ENCODE results near the gene CHCHD6.

CHCHD6 gene

DNA sequence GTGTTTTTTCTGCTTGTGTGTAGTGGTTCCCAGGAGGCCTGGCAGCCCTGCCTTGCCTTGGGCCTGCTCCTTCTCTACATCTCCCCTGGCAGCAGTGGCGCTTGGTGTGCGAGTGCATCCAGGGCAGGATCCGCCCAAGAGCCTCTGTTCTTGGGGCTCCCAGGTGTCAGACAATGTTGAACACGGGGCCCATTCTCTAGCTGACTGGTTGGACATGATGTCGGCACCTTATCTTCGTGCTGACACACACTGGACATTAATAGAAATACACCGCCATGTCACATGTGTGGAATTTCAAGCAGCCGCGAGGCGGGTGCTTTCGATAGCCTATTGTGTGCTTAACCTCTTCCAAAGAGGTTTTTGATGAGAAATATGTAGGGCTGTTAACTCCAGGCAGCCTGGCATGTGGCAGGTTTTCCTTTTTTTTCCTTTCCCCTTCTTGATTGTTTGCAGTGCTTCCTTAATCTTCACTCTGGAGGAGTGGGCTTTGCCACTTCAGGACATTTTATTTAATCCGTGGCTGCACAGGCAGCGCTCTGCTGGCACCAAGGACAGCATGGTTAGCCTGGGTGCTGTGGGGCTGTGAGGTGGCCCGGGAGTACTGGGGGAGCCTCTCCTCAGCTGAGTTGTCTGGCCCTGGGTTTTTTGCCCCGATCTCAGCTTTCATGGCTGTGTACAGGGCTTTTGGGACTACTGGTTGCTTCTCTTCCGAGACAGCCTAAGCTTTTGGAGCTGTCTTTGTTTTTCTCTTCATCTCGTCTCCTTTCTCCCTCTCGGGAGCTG, 42.5 kb downstream of the CHCHD6 start:
- no peak for DNase-seq

DNA sequence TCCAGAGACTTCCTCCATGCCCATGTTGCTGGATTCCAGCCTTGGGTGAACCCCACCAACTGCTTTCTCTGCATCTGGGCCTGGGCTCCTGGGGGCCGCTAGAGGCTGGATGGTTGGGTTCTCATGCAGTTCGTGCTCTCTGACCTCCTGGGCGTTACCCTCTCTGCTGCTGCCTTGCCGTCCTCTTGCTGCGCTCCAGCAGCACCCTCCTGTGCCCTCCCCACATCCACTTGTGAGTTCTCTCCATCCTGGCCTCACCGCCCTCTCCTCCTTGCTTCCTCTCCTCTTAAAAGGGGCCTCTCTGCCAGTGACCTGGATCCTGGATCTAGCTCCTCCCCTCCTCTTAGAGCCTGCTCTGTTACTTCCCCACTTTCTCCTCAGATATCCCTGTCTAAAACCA, 43.7 kb downstream of the CHCHD6 start:
- no peak for DNase-seq

DNA sequence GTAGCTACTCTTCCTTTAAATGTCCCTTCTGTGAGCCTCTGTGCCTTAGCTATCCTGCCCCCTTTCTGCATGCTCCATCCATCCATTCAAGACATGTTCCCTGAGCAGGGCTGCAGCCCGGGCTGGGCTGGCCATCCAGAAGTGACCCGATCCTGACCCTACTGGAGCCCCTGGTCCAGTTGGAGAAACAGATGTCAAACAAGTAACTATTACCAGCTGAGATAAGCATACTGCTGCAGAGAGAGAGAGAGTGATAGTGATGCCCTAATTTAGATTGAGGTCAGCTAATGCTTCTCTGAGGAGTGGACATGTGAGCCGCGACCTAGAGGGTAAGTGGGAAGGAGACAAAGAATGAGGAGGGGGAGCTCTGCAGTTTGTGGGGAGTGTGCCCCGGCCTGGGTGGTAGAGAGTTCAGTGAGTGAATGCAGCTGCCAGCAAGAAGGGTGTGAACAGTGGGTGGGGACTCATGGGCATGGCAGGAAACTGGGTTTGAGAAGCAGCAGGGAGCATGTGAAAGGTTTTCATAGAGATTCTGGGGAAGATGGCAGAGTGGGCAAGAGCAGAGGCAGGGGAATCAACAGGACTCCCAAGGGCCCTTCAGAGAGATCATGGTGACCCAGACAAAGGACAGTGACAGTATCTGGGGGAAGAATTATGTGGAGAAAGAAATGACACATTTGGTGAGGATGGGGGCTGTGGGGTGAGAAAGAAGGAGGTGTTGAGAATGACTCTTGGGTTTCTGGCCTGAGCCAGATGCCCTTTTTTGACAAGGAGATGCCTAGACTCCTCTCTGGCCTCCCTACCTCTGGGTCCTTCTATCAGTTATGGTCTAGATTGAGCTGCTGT, 44.9 kb downstream of the CHCHD6 start:
- DNase-seq, result no peak

DNA sequence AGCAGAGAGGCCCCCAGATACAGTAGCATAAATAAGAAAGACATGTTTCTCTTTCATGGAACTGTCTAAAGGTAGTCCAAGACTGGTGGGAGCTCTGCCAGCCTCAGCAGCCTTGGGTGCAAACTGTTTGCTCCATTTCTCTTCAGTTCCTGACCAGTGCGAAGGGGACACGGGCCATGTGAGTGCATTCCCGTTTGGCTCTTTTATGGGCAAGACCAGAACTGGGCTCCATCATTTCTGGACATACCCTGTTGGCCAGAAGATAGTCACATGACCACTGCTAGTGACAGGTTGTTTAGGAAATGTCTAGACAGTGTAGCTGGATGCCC, 45.5 kb downstream of the CHCHD6 start:
- DNase-seq, result no peak

DNA sequence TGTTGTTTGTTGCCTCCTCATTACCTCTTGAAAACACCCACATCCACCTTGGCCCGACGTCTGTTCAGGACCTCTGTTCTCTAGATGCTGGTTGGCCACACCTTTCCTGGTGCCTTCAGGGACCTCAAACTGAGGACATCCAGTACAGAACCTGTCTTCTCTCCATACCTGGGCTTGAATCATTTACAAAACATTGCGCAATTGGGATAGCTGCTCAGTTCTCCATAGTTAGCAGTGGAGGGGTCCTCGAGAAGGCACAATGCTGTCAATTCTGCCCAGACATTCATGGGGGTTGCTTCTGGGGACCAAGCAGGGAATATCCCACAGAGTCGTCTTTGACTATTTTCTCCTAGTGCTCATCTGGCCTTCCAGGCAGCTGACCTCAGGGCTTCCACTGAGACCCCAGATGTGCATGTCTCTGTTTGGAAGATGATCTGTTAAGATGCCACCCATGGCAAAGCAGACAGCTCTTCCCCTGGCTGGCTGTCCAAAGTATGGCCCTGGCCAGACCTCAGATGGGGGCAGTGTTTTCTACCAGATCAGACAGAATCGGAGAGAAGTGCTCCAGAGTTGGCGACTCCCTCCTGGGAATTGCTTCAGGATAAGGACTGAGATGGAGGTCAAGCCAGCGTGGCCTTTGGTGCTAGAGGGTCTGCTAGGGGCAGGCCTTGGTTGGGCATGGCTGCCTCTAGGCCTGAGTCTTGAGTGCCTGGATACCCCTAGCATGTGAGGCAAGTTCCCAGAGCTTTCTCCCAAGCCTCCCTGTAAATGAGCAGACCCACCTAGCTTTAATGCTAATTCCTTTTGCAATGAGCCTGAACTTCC, 46.1 kb downstream of the CHCHD6 start:
- no peak for DNase-seq

DNA sequence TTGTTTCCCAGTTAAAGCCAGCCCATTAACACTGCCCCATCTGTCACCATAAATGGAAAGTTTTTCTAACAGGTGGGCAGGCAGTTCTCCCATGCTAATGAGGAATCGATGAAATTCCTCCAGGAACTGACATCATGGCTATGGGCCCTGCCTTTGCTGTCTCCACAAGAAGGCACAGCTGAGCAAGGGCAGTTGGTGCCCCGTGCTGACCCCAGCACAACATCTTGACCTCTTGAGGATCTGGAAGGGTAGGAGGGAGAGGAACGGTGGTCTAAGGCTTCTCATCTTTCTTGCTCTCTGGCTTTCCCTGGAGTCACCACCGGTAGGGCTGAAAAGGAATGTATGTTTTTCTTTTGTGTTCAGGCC, 46.7 kb downstream of the CHCHD6 start:
- no peak for DNase-seq

DNA sequence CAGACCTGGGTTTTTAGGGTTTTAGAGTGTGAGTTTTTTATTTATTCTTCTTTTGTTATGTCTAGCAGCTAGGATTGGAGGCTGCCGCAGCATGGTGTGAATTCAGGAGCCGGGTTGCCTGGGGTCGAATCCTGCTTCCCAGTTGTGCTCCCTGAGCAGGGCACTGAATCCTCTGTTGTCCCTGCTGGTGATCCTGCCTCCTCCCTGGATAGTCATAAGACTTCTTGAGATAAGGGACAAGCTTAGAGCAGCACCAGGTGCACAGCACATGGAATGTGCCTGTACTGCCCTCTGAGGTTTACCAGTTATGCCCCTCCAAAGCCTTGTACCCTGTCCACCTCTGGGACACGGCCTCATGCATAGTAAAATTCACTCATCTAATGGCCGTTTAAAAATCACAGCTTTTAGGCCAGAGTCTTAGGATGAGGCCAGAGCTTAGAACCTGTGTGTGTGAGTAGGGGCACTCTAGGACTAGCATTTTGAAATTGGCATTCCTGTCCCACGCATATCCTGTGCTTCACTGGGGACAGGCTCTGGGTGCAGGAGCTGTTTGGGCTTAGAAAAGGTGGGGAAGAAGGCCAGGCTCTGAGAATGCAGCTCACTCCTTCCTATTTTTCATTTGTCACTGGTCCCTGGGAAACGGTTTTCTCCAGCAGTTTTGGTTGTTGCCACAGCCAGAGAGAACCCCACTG, 47.7 kb downstream of the CHCHD6 start:
- DNase-seq, result no peak

DNA sequence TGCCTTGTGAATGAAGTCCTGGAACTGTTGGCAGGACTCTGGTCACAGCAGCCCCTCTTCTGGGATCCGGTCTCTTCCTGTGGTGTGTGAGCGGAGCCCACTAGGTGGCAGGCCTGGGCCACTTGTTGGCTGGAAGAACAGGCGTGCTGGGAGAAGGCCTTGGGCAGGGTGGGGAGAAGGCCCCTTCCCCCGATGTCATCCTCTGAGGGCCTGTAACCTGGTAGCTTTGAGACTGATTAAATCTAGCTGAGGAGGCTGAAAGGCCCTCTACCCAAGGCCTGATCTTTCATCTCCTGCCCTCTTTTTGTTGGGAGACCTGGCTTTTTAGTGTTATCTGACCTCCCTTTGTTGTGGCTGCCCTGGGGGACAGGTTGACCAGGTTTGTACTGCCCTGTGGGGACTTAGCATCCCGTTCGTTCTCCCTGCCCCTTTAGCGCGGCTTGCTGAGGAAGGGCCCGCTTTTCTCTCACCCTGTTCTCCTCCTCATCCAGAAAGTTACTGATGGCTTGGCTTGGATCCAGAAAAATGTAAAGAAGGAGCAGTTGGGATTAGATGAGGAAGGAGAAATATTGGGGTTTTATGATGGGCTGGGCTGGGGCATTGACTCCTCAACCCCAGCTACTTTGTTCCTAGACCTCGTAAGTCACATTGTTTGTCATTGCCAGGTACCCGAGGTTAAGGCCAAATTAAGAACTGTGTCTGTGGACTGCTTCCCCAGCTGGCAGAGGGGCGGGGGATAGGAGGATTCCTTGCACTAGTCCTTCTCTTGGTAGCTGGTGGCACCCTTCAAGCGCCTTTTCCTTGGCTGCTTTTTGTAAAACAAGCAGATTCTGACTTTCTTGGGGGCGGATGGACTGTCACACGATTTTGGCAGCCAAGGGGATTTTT, 48.5 kb downstream of the CHCHD6 start:
- peak; percentile 38 for DNase-seq

DNA sequence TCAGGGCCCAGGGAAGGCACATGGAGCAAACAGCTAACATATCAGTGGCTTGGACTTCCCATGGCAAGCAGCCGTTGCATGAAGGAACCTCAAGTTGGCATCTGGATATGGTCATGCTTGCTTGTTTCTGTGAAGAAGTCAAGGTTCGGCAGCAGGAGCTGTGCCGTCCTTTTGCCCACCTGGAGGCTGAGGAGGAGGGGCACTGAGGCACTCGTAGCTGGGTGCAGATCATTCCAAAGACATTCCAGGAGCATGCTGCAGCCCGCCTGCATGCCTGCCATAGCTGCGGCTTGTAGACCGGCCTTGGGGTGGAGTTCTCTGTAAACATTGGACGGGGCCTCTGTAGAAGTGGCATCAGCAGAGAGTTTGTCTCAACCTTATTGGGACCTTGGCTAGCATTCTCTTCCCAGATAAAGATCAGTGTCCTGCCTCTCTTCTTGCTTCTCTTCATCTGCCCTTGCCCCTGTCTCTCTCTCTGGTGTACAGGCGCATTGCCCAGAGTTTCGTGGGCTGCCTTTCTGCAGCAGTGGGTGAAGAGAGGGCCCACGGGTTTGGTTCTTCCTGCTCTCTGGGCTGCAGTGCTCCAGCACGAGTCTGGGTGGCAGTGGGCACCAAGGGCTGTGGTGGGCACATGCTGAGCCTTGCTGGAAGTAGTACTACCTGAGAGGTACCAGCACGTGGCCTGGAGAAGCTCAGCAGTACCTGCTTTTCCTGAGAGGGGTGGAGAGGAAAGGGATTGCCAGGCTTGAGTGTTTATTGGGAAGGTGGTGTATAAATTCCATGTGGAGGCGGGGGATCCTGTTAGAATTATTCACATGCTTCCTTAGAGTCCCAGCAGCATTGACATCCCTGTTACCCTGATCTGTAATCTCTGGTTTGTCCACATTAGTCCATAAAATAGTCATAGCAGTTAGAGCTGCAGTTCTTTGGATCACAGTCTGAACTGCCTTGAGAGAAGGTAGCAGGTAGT, 49.4 kb downstream of the CHCHD6 start:
- DNase-seq, result no peak

DNA sequence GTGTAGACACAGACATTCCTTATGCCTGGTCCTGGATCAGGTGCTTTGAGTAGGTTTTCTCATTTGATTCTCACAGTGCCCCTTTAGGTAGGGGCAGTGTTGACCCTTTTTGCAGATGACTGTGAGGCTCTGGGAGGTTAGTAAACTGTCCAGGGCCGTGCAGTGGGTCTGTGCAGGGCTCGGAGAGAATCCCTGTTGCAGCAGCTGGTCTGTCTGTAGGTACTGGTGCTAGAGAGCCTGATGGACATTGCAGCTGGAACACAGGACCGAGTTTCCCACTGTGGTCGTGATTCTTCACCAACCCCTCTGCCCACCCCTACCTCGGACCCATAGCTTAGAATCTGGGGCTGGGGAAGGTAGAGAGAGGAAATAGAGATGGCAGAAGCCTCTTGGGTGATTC, 51.8 kb downstream of the CHCHD6 start:
- no peak for DNase-seq

DNA sequence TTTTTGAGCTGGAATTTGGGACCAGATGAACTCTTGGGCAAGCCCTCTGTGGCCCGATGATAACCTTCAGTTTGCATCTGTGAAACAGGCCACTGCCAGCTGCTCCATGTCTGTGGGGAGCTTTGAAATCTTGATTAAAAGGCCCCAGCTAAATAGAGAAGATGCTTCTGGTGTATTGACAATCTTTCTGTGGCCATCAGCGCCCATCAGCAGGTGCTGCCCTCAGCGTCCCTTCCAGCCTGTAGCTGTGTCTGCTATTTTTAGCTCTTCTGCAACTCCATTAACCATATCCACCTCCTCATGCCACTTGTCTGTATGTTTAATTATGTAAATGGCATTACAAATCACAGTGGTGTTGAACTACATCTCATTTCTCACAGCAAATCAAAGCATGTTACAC, 54.0 kb downstream of the CHCHD6 start:
- DNase-seq, result no peak

DNA sequence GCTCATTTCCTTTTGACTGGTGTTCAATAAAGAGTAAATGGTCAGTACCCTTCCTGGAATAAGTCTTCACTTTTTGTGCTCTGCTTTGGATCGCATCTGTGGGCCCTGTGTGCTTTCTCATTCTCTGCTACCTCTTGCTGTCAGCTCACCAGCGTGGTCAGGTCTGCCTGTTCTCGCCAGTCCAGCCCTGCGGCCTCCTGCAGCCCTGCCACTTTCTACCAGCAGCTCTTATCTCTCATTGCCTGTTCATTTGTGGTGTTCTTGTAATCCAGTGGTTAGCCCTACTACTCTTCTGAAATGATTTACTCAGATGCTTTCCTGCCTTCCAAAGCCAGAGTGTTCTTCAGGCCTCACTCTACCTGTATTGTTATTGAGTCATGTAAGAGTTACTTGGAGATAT, 54.8 kb downstream of the CHCHD6 start:
- no peak for DNase-seq

DNA sequence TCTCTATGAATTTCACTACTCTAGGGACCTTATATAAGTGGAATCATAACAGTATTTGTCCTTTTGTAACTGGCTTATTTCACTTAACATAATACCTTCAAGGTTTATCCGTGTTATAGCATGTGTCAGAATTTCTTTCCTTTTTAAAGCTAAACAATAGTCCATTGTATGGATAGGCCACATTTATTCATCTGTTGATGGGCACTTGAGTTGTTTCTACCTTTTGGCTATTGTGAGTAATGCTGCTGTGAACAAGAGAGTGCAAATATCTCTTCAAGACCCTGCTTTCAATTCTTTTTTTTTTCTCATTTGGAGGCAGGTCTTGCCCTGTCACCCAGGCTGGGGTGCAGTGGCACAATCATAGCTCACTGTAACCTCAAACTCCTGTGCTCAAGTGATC, 56.5 kb downstream of the CHCHD6 start:
- no peak for DNase-seq

DNA sequence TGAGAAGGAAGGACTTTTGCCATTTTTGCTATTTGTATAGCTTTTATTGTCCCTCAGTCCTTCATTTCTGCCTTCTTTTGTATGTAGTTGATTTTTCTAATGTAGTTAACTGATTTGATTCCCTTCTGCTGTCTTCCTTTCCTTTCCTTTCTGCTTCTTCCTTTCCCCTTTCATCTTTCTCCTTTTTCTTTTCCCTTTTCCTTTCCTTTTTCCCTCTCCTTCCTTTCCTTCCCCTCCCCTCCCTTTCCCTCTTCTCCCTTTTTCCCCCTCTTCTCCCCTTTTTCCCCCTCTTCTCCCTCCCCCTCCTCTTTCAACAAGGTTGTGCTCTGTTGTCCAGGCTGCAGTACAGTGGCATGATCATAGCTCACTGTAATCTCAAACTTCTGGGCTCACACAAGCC, 59.0 kb downstream of the CHCHD6 start:
- DNase-seq, result no peak

DNA sequence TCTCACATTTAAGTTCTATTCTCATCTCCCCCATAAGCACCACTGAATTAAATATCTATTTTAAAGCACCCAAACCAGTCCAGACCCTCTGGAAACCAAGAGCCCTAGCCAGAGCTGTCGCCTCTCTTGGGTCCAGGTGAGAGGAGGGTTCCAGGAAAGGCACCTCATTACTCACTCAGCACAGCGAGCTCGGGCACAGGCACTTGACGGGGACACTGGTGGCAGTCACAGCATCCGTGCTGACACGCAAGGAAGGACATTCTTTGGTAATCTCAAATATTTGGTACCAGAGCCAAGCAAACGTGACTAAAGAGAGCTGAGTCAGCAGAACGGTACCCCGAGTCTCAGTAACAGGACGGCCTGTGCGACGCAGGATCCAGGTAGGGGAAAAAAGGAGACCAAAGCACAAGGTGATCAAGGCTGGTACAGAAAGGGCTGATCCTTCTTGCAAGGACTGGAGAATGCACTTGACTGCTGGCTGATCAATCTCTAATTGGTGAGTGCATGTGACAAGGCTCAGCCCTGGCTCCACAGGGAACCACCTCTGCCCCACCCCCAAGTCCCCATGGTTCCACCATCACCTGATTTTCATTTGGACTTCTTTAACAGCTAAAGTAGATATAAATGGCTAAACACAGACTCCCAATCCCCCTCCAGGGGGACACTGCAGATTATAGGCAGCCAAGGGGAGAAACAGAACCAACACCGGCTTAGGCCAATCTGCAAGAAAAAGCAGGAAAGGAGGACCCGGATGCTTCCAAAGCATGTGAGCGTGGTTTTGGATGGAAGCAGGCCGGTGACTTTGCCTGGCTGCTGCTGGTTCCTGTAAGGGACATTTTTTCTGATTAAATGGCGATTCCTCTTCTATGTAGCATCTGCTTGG, 61.4 kb downstream of the CHCHD6 start:
- DNase-seq, result no peak

DNA sequence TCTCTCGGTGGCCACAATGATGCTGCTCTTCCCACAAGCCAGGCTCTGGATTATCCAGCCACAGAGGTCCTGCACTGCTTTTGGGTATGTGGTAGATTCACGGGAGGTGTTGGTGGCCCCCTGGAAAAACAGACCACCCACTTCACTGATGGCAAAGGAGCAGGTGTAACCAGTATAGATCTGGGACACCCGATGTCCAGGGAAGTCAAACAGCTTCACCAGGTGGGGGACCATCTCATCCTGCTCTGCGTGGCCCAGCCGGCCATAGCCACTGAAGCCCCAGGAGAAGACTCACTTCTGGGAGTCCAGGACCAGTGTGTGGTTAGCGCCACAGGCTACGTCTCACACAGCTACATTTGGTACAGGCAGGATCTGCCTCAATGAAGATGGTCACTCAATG, 62.6 kb downstream of the CHCHD6 start:
- DNase-seq, result no peak

DNA sequence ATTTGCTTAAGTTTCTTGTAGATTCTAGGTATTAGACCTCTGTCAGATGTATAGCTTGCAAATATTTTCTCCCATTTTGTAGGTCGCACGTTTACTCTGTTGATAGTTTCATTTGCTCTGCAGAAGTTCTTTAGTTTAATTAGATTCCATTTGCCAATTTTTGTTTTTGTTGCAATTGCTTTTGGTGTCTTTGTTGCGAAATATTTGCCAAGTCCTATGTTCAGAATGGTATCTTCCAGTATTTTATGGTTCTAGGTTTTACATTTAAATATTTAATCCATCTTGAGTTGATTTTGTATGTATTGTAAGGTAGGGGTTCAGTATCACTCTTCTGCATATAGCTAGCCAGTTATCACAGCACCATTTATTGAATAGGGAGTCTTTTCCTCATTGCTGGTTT, 64.9 kb downstream of the CHCHD6 start:
- DNase-seq, result no peak

DNA sequence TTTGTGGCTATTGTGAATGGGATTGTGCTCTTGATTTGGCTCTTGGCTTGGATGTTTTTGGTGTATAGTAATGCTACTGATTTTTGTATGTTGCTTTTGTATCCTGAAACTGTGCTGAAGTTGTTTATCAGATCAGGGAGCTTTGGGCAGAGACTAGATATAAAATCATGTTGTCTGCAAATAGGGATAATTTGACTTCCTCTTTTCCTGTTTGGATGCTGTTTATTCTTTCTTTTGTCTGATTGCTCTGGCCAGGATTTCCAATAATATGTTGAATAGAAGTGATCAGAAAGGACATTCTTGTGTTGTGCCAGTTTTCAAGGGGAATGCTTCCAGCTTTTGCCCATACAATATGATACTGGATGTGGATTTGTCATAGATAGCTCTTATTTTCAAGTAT, 66.1 kb downstream of the CHCHD6 start:
- DNase-seq, result no peak

DNA sequence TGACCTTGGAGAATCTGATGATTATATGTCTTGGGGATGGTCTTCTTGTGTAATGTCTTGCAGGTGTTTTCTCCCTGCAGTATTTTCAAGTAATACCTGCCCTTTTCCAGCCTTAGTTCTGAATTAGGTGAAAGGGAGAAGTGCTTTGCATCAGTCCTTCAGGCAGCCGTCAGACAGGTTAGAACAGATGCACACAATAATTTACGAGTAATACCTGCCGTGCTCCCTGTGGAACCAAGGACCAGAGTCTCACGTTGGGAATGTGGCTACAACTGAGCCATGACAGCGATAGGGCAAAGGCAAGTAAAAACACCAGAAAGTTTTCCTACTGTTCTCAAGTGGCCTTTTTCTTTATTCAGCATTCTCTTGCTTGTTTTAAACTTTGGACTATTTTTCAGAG, 69.1 kb downstream of the CHCHD6 start:
- DNase-seq, result no peak

DNA sequence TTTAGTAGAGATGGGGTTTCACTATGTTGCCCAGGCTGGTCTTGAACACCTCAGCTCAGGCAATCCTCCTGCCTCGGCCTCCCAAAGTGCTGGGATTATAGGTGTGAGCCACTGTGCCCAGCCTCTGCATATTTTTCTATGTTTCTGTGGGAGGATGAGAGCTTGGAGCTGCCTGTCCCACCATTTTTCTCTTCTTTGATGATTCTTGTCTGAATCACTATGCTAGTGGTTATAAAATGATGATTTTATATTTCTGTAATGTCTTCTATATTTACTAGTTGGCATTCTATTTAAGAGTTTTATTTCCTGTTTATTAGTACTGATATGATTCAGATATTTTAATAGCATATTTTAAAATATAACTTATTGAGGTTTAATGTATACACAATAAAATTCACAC, 69.7 kb downstream of the CHCHD6 start:
- DNase-seq, result no peak
